CD14-positive monocyte (primary cell): ENCODE measurements around the gene TPP2. TPM values are rescaled to one million over a fixed set of nuclear protein-coding genes. Genes with fewer than 3 reads are reported as not detected.

Experiments used
- DNase-seq, 3 donors: peaks; one replicate each; pipeline ENCODE4 v3.0.0-alpha.2; 2011 to 2022
- H2AFZ ChIP-seq: 2 replicates; pipeline ENCODE4 v1.6.0; 2012; ENCODE audit warnings: mild to moderate bottlenecking, low read depth, low read length, inconsistent platforms; ENCODE audit not compliant: insufficient read depth, poor library complexity, severe bottlenecking
- H3K27ac ChIP-seq, 2 donors: 1 replicate in 1 of 2; 2 replicates in 1 of 2; pipeline ENCODE4 v1.5.1; 2012 to 2013; ENCODE audit warnings: low read length in 2 of 2, control low read depth in 1 of 2, inconsistent platforms in 1 of 2, low read depth in 1 of 2, mild to moderate bottlenecking in 1 of 2
- H3K27me3 ChIP-seq, 2 donors: one replicate each; pipeline versions ENCODE4 v1.6.0 to v1.6.1; 2011 to 2013; ENCODE audit warnings: low read length in 2 of 2; ENCODE audit not compliant: control insufficient read depth in 2 of 2, insufficient read depth in 2 of 2
- H3K36me3 ChIP-seq, 2 donors: replicated peaks in 1 of 2; 1 replicate in 1 of 2; 2 replicates in 1 of 2; pipeline versions ENCODE4 v1.5.1 to v1.6.1; 2012 to 2013; ENCODE audit warnings: low read length in 2 of 2, control low read depth in 1 of 2, inconsistent platforms in 1 of 2, mild to moderate bottlenecking in 1 of 2; ENCODE audit not compliant: insufficient read depth in 2 of 2, control insufficient read depth in 1 of 2
- H3K4me1 ChIP-seq, 2 donors: 1 replicate in 1 of 2; 2 replicates in 1 of 2; pipeline versions ENCODE4 v1.5.1 to v1.6.1; 2012 to 2013; ENCODE audit warnings: low read length in 2 of 2, control low read depth in 1 of 2, inconsistent platforms in 1 of 2, mild to moderate bottlenecking in 1 of 2, moderate library complexity in 1 of 2; ENCODE audit not compliant: insufficient read depth in 2 of 2, control insufficient read depth in 1 of 2
- H3K4me2 ChIP-seq: replicated peaks from 2 replicates; pipeline ENCODE3; 2012; ENCODE audit warnings: low read length, moderate library complexity, mild to moderate bottlenecking; ENCODE audit not compliant: poor library complexity, severe bottlenecking; ENCODE audit errors: extremely low read depth
- H3K4me3 ChIP-seq, 3 experiments: fragments of 200-600 bp in 1 of 3; sonication (generic) in 1 of 3; replicated peaks in 1 of 3; 1 replicate in 2 of 3; 2 replicates in 1 of 3; pipeline ENCODE4 v1.5.1; 2011 to 2013; ENCODE audit warnings: low read length in 3 of 3, mild to moderate bottlenecking in 3 of 3, control low read depth in 2 of 3, low read depth in 2 of 3, inconsistent platforms in 1 of 3, moderate library complexity in 1 of 3
- H3K79me2 ChIP-seq: 2 replicates; pipeline ENCODE4 v1.6.0; 2012; ENCODE audit warnings: mild to moderate bottlenecking, control low read depth, inconsistent platforms, low read length, moderate library complexity; ENCODE audit not compliant: insufficient read depth
- H3K9ac ChIP-seq: 2 replicates; pipeline ENCODE4 v1.6.0; 2017; ENCODE audit warnings: low read length, mild to moderate bottlenecking; ENCODE audit not compliant: insufficient read depth, poor library complexity, severe bottlenecking
- H3K9me3 ChIP-seq, 2 donors: replicated peaks in 1 of 2; 1 replicate in 1 of 2; 2 replicates in 1 of 2; pipeline versions ENCODE4 v1.5.1 to v1.6.1; 2012 to 2013; ENCODE audit warnings: low read length in 2 of 2, control low read depth in 1 of 2; ENCODE audit not compliant: control insufficient read depth in 1 of 2, insufficient read depth in 1 of 2
- H4K20me1 ChIP-seq: 2 replicates; pipeline ENCODE4 v1.6.0; 2012; ENCODE audit warnings: mild to moderate bottlenecking, low read length, control low read depth, moderate library complexity; ENCODE audit not compliant: insufficient read depth
- H3K27ac Mint-ChIP-seq, 7 donors: one replicate each; pipeline ENCODE4 v1.8.0; 2020; ENCODE audit warnings: mild to moderate bottlenecking in 7 of 7, mixed read lengths in 7 of 7, moderate library complexity in 6 of 7, inconsistent platforms in 2 of 7
- H3K27me3 Mint-ChIP-seq, 3 donors: one replicate each; pipeline ENCODE4 v1.8.0; 2021 to 2022; ENCODE audit warnings: low read depth in 3 of 3, mild to moderate bottlenecking in 3 of 3, mixed read lengths in 3 of 3, moderate library complexity in 3 of 3, inconsistent platforms in 1 of 3
- H3K36me3 Mint-ChIP-seq, 2 donors: one replicate each; pipeline ENCODE4 v1.8.0; 2020; ENCODE audit warnings: mixed read lengths in 2 of 2, inconsistent platforms in 1 of 2, mild to moderate bottlenecking in 1 of 2
- H3K4me1 Mint-ChIP-seq: one replicate; pipeline ENCODE4 v1.8.0; 2020; ENCODE audit warnings: mild to moderate bottlenecking, mixed read lengths
- H3K4me3 Mint-ChIP-seq, 2 donors: one replicate each; pipeline ENCODE4 v1.8.0; 2020; ENCODE audit warnings: mild to moderate bottlenecking in 2 of 2, mixed read lengths in 2 of 2, moderate library complexity in 1 of 2
- H3K9me3 Mint-ChIP-seq, 7 donors: one replicate each; pipeline ENCODE4 v1.8.0; 2020 to 2022; ENCODE audit warnings: mixed read lengths in 7 of 7, mild to moderate bottlenecking in 6 of 7, moderate library complexity in 6 of 7, inconsistent platforms in 2 of 7
- CTCF ChIP-seq: fragments of 200-600 bp; IDR thresholded peaks from one replicate; pipeline ENCODE4 v1.8.0; 2022; ENCODE audit warnings: antibody characterized with exemption, mild to moderate bottlenecking
- WGBS: methylation state at CpG from one replicate; pipeline ENCODE4 v1.1.5; 2013; ENCODE audit warnings: missing lambda C conversion rate; ENCODE audit not compliant: insufficient coverage; 5-methylcytosine and 5-hydroxymethylcytosine counted together
- intact Hi-C, 2 donors: fragments of 100-400 bp; cut with micrococcal nuclease; formaldehyde crosslinking; loops; one replicate each; pipeline versions ENCODE4 v1.15.0 to v1.15.1; 2023
- polyA plus RNA-seq, 3 donors: library from polyadenylated mRNA; depleted of rRNA in 1 of 3; unstranded in 2 of 3; stranded (reverse) in 1 of 3; fragments of 300-500 nt in 2 of 3; fragments of >200 nt in 1 of 3; fragmentation: Illumina TruSeq in 2 of 3; gene quantifications; 1 replicate in 2 of 3; 2 replicates in 1 of 3; pipeline ENCODE4 v1.2.3, GENCODE V29; 2012 to 2021

TPP2 gene
- polyA plus RNA-seq, 3 donors = 18.0 to 39.7 (median 26.0) TPM

- no CpG with 5 or more reads among the region's 6 CpGs for WGBS
- no peak for DNase-seq
- TF ChIP-seq CTCF = no peak
- no peaks in the 10 kb centered on the region for H3K9me3 ChIP-seq
- peaks cover 0 to 2% (median 0%) of the 10 kb centered on the region in 3 donors for H3K27me3 Mint-ChIP-seq
- H3K4me3 Mint-ChIP-seq = no peak overlapping the region
- H3K27me3 ChIP-seq = no peaks in the 10 kb centered on the region
- no peaks in the 10 kb centered on the region for H3K79me2 ChIP-seq
- H3K4me1 ChIP-seq = peaks cover 4 to 6% of the 10 kb centered on the region in 2 donors
- H3K9ac ChIP-seq = no peak overlapping the region
- H3K4me3 ChIP-seq = no peak overlapping the region
- no peak overlapping the region for H3K27ac ChIP-seq
- peak overlapping the region in 1 of 7 donors; percentile 25 for H3K27ac Mint-ChIP-seq
- no peaks in the 10 kb centered on the region for H3K36me3 ChIP-seq
- H3K4me1 Mint-ChIP-seq = peaks cover 10% of the 10 kb centered on the region
- no peaks in the 10 kb centered on the region for H3K36me3 Mint-ChIP-seq
- H3K4me2 ChIP-seq = no peak overlapping the region
- no peaks in the 10 kb centered on the region for H4K20me1 ChIP-seq
- H2AFZ ChIP-seq = no peak overlapping the region
- peaks cover 0 to 5% (median 0%) of the 10 kb centered on the region in 7 donors for H3K9me3 Mint-ChIP-seq
- intact Hi-C loops = no loop called here
Measured at GRCh38 chr13:102724923-102725322, 128.1 kb downstream of the TPP2 start.

- H3K36me3 Mint-ChIP-seq = no peaks in the 10 kb centered on the region
- no peak overlapping the region for H3K27ac Mint-ChIP-seq
- H3K9me3 ChIP-seq = no peaks in the 10 kb centered on the region
- H3K4me3 ChIP-seq = no peak overlapping the region
- no peaks in the 10 kb centered on the region for H4K20me1 ChIP-seq
- H3K27me3 Mint-ChIP-seq = peaks cover 0 to 2% (median 2%) of the 10 kb centered on the region in 3 donors
- H3K9me3 Mint-ChIP-seq = peaks cover 0 to 5% (median 0%) of the 10 kb centered on the region in 7 donors
- H3K4me1 ChIP-seq = peaks cover 9 to 11% of the 10 kb centered on the region in 2 donors
- H3K27ac ChIP-seq = no peak overlapping the region
- intact Hi-C loops = no loop called here
- no peak overlapping the region for H3K9ac ChIP-seq
- DNase-seq = no peak
- H3K79me2 ChIP-seq = no peaks in the 10 kb centered on the region
- H3K4me3 Mint-ChIP-seq = no peak overlapping the region
- WGBS = no CpG with 5 or more reads among the region's 2 CpGs
- H3K4me1 Mint-ChIP-seq = peaks cover 22% of the 10 kb centered on the region
- H3K27me3 ChIP-seq = no peaks in the 10 kb centered on the region
- TF ChIP-seq CTCF = no peak
- H3K4me2 ChIP-seq = no peak overlapping the region
- no peaks in the 10 kb centered on the region for H3K36me3 ChIP-seq
- H2AFZ ChIP-seq = no peak overlapping the region
Measured at GRCh38 chr13:102726430-102726829, 129.6 kb downstream of the TPP2 start.

Other genes with a start within 250 kb of the TPP2 start
- not detected for gene FGF14, start 194.9 kb upstream of the TPP2 start, polyA plus RNA-seq
- gene METTL21C, start 98.1 kb downstream of the TPP2 start, polyA plus RNA-seq = not detected
- 10 to 100 TPM in 2 of 3 donors, 1 to 10 TPM in 1; 2.7 to 11.3 (median 10.9) TPM for gene TEX30, start 176.8 kb downstream of the TPP2 start, polyA plus RNA-seq
- gene POGLUT2, start 202.0 kb downstream of the TPP2 start, polyA plus RNA-seq = under 1 TPM in 1 of 3 donors, not detected in 2; 0.22 TPM
- 1 to 10 TPM in 1 of 3 donors, under 1 TPM in 2; 0.76 to 1.1 (median 0.81) TPM for gene BIVM, start 202.1 kb downstream of the TPP2 start, polyA plus RNA-seq
- 10 to 100 TPM; 15.2 to 34.2 (median 22.1) TPM for gene ERCC5, start 249.0 kb downstream of the TPP2 start, polyA plus RNA-seq